ENCODE measurements around the gene SHB.
A peak's percentile ranks its signal among the peaks of the same experiment; 100 is the strongest.

The SHB gene

DNA sequence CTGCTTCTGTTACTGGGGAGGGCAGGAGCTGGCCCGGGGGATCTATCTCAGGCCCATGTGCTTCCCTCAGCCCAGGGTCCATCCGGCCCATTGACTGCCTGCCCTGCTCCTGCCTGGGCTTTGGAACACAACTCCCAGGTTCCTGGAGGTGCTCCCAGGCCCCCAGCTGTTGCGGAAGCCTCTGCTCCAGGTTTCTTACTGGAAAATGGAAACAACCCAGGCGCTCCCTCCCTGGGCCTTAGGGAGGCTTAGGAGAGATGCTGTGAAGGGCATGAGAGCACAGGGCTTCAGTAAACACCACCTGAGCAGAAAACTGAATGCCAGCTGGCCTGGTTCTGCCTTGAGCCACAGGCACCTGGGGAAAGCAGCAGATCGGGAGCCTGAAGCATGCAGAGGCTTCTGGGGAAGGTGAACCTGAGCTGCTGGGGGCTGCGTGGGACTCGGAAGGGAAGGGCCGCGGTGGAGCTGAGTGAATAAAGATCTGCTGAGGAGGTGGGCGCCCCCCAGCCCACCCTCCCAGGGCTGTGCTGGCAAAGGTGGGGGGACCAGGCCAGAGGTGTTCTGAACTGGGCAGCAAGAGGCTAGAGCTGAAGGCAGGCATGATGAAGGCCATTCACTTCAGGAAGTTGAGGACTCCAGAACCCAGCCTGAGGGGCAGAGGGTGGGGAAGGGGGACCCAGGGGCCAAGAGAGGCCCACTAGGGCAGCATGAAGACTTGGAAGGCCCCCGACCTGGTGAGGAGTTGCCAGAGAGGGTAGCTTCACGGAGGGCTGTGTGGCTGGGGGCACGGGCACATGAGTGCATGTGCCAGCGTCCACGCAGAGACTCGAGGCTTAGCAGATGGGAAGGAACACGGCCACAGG lies 64.8 kb downstream of the SHB start:
- DNase-seq = no peak

DNA sequence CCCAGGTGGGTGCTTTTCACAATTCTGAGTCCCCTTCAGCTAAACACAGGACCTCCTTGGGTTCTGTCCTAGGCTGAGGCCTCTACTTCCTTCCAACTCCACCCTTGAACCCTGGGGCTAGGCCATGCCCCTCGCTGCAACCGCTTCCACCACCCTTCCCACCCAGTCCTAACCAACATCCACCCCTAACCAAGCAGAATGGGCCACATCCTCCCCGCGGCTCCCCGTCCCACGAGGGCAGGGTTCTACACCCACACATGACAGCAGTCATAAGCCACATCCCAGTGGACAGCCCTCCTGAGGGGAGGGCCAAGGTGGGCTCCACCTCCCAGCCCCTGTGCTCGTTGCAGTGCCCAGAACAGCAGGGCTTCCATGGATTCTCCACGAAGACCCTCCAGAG lies 65.8 kb downstream of the SHB start:
- DNase-seq = peak; percentile 17 to 23

DNA sequence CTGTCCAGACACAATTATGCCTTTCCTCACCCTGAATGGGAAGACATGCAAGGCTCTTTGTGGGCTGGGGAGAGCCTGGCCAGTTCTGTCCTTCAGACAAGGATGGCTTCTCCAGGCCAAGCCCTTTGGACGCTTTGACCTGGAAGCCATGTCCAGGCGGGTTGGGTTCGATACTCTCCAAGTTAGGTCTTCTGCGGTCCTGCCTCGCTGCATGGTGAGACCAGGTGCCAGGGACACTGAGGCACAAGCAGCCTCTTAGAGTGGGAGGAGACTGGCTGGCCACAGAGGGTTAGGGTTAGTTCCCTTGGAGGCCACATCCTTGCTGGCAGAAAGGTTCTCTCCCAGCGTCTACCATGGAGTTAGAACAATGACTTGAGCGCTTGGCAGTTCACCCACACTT lies 67.6 kb downstream of the SHB start:
- DNase-seq = no peak

DNA sequence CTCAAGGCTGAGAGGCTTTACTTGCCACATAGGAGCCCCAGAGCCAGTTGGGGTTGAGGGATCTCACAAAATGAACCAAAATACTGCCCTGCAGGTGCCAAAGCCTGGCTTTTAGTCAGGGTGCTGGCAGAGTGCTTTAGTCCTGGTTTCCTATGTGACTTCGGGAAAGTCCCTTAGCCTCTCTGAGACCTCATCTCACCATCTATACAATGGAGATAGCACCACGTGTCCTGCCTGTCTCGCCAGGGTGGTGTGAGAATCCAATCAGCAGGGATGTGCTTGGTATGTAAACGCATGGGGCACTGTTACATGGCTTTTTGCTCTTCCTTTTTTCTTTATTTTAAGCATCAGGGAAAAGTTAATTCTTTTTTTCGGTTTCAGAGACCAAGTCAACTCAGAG lies 68.3 kb downstream of the SHB start:
- DNase-seq = no peak

- no peak for DNase-seq
Measured at GRCh38 chr9:38000332-38000731, 68.7 kb downstream of the SHB start.

DNA sequence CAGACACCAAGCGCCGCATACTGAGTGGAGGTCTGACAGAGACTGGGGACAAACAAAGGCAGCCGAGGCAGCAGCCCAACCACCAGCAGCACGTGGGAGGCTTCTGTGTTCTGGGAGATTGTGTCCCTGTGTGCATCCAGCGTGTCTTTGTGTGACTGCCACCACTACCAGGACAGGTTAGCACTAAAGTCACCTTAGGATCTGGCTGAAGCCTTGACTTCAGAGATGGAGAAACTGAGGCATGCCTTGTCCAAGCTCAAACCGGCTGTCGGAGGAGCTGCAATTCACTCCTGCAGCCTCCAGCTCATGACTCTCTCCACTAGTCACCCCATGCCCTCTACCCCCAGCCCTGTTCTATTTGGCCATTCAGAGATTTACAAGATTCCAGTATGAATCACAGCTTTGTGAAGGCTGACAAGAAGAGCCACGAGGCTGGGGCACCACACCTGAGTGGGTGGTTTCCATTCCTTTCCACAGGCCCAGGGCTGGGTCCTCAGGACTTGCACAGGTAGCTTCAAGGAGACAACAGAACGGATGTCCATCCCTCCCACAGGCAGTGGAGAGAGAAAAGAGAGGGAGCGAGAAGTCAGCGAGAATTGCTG lies 69.3 kb downstream of the SHB start:
- DNase-seq = no peak

DNA sequence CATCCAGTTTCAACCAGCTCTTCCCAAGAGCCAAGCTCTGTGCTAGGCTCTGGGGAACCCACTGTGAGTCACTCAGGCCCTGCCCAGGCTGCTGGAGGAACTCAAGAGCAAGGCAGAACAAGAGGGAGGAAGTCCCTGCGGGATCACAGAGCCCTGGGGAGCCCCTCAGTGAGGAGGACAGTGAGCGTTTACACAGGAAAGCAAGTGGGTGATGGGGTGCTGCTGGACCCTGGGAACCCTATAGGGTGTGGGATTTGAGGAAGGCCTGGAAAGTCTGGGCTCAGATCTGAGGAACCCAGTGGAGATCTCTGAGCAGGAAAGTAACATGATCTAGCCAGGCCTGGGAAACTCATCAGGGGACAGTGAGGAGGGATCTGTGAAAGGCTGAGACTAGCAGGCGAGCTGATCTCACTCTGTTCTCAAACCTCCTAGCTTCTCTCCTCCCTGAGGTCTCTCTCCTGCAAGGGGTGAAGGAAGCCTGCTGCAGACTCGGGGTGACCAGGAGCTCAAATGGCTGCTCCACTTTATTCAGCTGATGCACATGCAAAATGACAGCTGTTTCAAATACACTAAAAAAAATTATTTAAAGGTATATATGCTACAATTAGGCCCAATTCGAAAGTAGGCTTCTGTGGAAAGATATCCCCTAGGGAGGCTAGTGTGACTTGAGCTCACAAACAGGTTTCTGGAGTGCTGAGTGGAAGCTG lies 70.0 kb downstream of the SHB start:
- peak in 1 of 2 donors; percentile 63 for DNase-seq

DNA sequence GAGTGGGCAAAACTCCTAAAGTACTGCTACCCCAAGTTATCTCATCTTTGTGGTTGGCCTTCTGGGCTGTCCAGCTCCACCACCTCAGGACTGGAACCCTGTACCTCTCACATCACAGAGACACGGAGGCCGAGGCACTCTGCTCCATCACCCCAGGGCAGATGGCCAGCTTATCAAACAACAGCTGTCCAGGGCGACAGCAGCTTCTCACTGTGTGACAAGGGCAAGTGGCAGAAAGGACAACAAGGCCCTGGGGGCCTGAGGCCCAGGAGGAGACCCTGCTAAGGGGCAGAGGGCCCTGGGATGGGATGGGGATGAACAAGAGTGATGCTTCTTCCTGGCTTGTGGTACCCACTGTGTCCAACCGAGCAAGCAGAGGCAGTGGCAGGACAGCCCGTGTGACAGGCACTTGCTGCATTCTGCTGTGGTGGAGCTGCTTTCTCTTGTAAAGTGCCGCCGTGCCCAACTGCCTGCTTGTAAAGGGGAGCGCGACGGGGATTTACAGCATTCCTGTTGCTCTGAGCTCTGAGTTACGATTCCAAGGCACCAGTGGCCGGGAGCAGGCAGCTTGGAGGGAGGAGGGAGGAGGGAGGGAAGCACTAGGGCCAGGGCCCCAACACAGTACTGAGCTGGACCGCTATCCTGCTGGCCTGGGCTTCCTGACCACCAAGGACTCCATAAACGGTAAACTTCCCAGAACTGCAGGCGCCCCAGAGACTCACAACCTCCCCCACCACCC lies 71.2 kb downstream of the SHB start:
- DNase-seq = no peak

- no peak for DNase-seq
Measured at GRCh38 chr9:37996819-37997217, 72.2 kb downstream of the SHB start.

DNA sequence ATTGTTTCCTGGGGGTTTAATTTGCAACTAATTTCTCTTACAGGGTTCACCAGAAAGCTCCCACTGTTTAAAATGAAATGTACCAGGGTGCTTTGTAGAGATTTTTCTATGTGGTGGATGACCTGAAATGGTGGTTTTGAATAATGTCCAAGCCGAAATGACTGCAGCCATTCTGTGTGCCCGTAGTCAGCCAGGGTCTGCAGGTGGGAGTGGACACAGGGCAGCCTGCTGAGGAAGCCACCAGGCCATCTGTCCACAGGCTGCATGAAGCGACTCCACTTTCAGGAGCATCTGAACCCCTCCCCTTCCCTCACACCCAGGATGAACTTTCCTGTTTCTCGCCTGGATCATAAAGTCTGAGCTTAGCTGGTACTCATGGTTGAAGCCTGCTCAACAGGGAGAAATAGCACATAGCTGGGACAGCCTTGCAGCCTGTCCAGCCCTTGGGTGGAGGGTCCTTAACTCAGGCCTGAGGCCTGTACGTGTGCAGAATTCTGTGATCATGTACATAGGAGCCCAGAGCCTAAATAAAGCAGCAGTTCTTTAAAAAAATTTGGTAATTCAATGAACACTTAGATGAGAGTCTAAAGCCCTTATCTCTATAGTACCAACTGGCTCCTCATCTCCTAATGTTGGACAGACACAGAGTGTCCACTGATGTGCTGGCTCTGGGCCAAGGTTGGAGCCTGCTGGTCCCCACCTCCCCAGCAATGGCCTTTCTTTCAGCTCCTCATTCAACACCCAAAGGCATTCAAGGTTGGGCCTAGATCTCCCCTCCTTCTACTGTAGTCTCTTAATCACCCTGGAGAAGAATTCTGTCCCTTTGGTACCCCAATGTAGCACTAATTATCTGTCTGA lies 72.8 kb downstream of the SHB start:
- no peak for DNase-seq

GRCh38 chr9:37995348-37995737 lies 73.7 kb downstream of the SHB start:
- no peak for DNase-seq

DNA sequence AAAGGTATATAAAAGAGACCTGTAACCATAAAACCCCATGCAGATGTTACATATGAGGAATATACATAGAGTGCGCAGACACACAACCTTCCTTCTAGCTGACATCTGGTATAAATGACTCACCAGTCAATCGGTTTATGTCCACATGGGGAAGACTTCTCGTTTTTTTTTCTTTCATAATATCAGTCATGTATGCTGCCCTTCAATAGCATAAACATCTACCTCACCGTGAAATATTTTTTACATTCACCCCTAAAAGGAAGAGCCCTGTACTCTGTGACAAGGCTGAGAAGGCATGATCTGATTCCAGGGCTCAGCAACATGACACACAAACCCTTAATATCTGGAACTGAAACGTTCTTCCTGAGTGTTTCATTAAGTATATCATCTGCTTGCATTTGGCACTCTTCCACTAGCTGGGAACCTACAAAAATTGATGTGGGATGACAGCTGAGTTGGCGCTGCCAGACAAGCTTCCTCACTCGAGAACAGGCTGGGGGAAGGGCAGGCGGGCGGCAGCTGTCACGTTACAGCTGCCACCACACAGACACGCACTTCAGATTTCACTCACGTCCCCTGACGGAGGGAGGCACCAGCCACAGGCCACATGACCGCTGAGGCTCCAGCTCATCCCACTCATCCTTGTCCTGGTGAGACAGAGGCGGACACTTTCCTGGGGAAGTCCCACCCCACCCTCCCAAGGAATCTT lies 74.2 kb downstream of the SHB start:
- DNase-seq = peak; percentile 27 to 77

DNA sequence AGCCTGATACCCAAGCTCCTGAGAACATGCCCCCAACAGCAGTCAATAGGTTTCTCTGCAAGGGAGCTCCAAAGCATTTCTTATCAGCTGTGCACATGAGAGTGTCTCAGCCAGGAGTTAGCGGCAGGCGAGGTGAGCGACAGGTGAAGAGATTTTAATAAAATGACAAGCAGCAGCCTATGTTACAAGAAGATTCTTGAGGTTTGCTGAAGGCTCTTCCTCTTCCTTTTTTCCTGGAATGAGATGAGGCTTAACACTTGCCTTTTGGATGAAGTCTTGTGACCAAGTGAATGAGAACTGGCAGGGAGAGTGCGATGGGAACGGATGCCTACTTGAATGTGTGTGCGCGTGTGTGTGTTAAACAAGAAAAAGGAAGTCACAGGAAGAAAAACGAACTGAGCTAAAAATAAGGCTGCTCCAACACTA lies 76.1 kb downstream of the SHB start:
- peak; percentile 13 to 50 for DNase-seq

DNA sequence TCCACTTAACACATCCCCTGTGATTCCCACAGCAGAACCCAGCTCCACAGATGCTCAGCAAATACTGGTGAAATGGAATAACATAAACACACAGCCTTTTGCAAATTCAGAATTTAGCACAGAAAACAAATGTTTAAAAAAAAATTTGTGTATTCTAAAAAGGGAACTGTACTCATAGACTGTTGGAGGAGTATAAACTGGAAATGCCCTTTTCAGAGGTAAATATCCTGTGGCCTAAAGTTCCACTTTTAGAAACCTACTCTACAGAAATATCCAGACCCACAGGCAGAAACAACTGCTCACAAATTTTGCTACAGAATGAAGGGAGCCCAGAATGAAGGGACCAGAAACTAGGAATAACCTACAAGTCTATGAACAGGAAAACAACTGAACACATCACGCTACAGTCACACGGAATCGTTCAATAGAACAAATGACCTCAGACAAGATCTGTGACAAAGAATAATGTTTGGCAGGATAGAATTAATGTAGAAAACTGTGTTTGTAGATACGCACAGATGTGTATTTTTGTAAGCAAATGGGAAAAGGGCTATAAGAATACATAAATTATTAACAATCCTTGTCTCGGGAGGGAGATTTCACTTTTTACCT lies 78.5 kb downstream of the SHB start:
- no peak for DNase-seq

DNA sequence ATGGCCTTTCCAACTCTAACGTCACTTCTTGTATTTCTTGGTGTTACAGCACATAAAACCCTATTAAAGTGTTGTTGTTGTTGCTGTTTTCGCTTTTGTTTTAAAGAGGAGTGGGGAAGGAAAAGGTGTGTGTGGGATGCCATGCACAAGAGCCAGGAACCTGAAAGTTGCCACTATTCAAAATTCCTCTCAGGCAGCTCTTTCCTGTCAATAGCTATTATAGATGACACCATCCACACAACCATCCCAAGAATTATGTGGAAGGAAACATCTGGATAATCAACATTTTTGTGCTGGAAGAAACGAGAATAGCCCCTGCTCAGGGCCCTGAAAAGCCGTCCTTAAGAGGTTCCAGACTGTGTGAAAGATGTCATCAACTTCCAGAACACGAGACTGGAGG lies 79.3 kb downstream of the SHB start:
- no peak for DNase-seq

- no peak for DNase-seq
Measured at GRCh38 chr9:37988602-37989001, 80.4 kb downstream of the SHB start.

DNA sequence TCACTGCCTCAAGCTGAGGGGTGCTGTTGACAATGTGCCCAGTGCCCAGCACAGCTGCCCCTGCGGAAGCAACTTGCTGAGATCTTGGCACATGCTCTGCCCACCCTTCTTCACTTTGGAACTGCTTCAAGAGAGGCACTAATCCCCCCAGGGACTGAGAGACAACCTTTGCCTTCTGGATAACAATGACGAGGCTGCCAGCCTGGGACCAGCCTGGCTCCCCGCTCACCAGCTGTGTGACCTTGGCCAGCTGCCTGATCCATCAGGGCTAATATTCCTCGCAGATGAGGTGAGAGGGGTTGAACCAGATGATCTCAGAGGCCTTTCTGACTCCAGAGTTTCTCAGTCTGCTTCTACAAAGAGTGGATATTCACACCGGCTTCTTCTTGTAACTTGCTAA lies 81.0 kb downstream of the SHB start:
- no peak for DNase-seq

DNA sequence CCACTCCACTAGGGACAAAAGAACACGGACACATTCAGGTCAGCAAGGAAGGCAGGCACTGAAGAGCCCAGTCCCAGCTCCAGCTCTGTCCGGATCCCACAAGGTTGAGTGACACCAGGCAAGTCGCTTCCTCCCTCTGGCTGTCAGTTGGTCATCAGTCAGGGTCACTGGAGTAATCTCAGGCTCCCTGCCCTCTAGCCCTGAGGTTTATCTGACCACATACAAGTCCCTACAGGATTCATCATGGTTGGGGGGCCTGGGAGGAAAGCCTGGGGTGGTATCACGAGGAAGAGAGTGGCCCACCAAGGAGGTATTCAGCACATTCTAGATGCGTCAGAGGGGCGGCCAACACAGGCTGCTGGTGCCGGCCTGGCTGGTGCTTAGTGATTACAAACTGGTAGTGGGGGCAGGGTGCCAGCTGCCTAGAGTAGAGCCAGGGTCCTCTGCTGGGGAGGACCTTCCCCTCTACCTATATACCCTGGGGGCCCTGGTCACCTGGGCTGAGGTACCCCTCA lies 81.5 kb downstream of the SHB start:
- no peak for DNase-seq

GRCh38 chr9:37986771-37987258 lies 82.2 kb downstream of the SHB start:
- no peak for DNase-seq

- DNase-seq = no peak
Measured at GRCh38 chr9:37986001-37986400, 83.0 kb downstream of the SHB start.
